ENCODE measurements around the gene NOM1. TPM values are rescaled to one million over a fixed set of nuclear protein-coding genes. Genes with fewer than 3 reads are reported as not detected.
A peak's percentile ranks its signal among the peaks of the same experiment; 100 is the strongest.

Gene NOM1
- polyA plus RNA-seq, 1 of the 3 experiments (the other 2 are of a cell fraction): 18.1 TPM

DNA sequence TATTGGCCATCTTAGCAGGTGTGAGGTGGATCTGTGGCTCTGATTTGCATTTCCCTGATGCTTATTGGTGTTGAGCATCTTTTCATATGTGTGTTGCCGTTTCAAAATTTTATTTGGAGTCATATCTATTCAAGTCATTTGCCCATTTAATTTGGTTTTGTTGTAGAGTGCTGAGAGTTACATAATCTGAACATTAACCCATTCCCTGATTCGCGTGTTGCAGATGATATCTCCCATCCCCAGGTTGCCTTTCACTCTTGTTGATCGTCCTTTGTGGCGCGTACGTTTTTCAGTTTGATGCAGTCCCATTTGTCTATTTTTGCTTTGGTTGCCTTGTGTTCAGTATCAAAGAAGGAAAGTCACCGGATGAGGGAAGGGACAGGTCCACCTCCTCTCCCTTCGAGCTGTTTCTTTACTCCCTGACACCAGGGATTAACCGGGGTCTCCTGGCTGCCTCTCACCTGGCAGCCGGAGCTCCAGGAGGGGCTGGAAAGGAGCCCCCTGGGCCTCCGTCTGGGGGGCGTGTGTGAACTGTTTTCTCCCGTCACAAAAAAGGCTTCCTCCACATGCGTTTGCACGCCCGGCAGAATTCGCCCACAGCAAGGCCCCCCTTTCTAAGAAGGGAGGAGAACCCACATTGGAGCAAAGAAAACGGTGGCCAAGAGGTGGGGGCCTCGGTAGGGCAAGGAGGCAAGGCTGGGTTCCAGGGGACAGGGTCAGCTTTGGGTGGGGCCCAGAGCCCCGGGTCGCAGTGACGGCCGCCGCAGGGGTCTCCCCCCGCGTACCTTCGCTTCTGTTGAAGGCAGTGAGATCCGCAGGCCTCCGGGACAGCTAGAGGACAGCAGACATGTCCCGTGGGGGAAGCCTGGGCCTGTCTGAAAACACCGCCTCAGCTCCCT is 52.7 kb downstream of the NOM1 start (continued):
- TF ChIP-seq FOXM1 (IDR thresholded peaks at IDR 0.05; ENCODE audit: low read depth) (no peak), NRF1 (IDR thresholded peaks at IDR 0.05; ENCODE audit: low read depth, low read length) (no peak), RFX5 (IDR thresholded peaks at IDR 0.05; ENCODE audit: low read length) (no peak), SMC3 (IDR thresholded peaks at IDR 0.05; ENCODE audit: low read depth, low read length) (no peak)
- TF ChIP-seq, protein P1, sequence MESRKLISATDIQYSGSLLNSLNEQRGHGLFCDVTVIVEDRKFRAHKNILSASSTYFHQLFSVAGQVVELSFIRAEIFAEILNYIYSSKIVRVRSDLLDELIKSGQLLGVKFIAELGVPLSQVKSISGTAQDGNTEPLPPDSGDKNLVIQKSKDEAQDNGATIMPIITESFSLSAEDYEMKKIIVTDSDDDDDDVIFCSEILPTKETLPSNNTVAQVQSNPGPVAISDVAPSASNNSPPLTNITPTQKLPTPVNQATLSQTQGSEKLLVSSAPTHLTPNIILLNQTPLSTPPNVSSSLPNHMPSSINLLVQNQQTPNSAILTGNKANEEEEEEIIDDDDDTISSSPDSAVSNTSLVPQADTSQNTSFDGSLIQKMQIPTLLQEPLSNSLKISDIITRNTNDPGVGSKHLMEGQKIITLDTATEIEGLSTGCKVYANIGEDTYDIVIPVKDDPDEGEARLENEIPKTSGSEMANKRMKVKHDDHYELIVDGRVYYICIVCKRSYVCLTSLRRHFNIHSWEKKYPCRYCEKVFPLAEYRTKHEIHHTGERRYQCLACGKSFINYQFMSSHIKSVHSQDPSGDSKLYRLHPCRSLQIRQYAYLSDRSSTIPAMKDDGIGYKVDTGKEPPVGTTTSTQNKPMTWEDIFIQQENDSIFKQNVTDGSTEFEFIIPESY (IDR thresholded peaks at IDR 0.05; ENCODE audit: borderline replicate concordance, low read depth): no peak

DNA sequence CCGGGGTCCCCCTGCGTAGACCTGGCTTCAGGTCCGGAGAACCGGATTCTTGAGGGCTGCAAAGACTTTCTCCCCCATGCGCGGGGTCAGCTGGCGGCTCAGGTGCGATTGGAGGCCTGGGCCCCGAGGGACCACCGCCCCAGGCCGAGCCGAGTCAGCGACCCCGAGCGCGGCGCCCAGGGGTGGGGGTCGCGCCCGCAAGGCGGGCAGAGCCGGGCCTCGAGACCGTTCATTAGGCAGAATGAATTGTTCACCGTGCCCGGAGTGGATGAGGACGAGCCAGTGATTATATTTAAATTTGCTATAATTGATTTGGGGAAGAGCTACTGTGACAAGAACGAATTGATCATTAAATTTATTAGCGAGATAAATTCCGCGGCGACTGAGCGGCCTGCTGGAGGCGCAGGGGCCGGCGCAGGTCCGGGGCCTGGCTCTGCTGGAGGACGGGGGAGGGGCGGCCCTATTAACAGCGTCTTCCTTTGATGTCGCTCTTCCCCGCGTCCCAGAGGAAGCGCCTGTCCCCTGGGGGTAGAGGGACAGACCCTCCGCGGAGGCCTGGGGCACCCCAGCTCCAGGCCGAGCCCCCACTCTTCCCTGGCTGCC is 53.4 kb downstream of the NOM1 start:
- ChIA-PET POLR2A (no interaction called here), CTCF (interaction anchor here (0.9 to 1.8 kb wide), 6 partner anchors 9 to 270 kb away, joined by 3 to 4 read pairs (median 4); no protein-coding TSS in a partner anchor)
- no peaks in the 10 kb centered on the region for H3K79me2 ChIP-seq (ENCODE audit: insufficient read depth)
- TF ChIP-seq EZH2phosphoT487 (IDR thresholded peaks at IDR 0.05; ENCODE audit: borderline replicate concordance, low read depth) (peak; percentile 23; the same call in 1 of the 2 replicates), EP300 (IDR thresholded peaks at IDR 0.05; ENCODE audit: borderline replicate concordance in 1 of 2, low read depth in 1 of 2, low read length in 1 of 2) (no peak)
- H3K9ac ChIP-seq: no peak overlapping the region
- peak; percentile 77 for DNase-seq
- H3K27me3 ChIP-seq (ENCODE audit: insufficient read depth): peaks cover 98% of the 10 kb centered on the region
- H4K20me1 ChIP-seq (ENCODE audit: insufficient read depth): peaks cover 11% of the 10 kb centered on the region
- no peaks in the 10 kb centered on the region for H3K36me3 ChIP-seq (replicated peaks in 1 of 2; ENCODE audit: control insufficient read depth in 1 of 2, insufficient read depth in 2 of 2, low read length in 1 of 2)
- H3K27ac ChIP-seq (ENCODE audit: low read depth in 2 of 2, low read length in 1 of 2): no peak overlapping the region
- H3K9me3 ChIP-seq: no peaks in the 10 kb centered on the region
- H3K4me3 ChIP-seq (ENCODE audit: low read depth in 2 of 2, low read length in 1 of 2): no peak overlapping the region
- WGBS (ENCODE audit: low lambda C conversion rate): 25% methylated on average over 45 of the region's 47 CpGs
- no peaks in the 10 kb centered on the region for H3K9me2 ChIP-seq
- H3F3A ChIP-seq (replicated peaks; ENCODE audit: insufficient read depth): peaks cover 3% of the 10 kb centered on the region
- H3K4me2 ChIP-seq: no peak overlapping the region
- peaks cover 10 to 15% of the 10 kb centered on the region in 2 experiments; a peak in 3 of 4 replicates for H3K4me1 ChIP-seq (ENCODE audit: control insufficient read depth in 1 of 2, insufficient read depth in 2 of 2, low read depth in 1 of 2, low read length in 1 of 2)
- H2AFZ ChIP-seq (ENCODE audit: low read depth): no peak overlapping the region

DNA sequence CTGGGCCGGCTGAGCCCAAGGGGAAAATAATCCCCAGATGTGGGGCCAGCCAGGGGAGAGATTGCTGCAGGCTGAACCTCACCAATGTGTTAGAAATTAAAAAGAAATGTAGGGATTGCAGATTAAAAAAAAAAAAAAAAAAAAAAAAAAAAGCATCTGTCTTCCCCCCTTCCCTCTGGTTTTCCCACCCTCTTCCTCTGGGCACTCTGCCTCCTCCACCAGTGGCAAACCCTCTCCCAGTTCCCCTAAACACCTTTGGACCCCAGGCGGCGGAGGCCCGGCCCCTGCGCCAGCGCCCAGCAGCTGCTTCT is 53.9 kb downstream of the NOM1 start:
- H3K27ac ChIP-seq (ENCODE audit: low read depth in 2 of 2, low read length in 1 of 2): no peak overlapping the region
- no peaks in the 10 kb centered on the region for H3K36me3 ChIP-seq (replicated peaks in 1 of 2; ENCODE audit: control insufficient read depth in 1 of 2, insufficient read depth in 2 of 2, low read length in 1 of 2)
- H3K9me3 ChIP-seq: no peaks in the 10 kb centered on the region
- H3K79me2 ChIP-seq (ENCODE audit: insufficient read depth): no peaks in the 10 kb centered on the region
- POLR2A ChIA-PET: no interaction called here
- no peak overlapping the region for H3K4me3 ChIP-seq (ENCODE audit: low read depth in 2 of 2, low read length in 1 of 2)
- peak overlapping the region; percentile 66; the same call in 1 of the 2 replicates for H3K4me2 ChIP-seq
- CTCF ChIA-PET: interaction anchor here (1.0 to 2.7 kb wide), 5 partner anchors 16 to 270 kb away, joined by 3 to 9 read pairs (median 4); no protein-coding TSS in a partner anchor
- H3K4me1 ChIP-seq (ENCODE audit: control insufficient read depth in 1 of 2, insufficient read depth in 2 of 2, low read depth in 1 of 2, low read length in 1 of 2): peaks cover 10 to 15% of the 10 kb centered on the region in 2 experiments; a peak in 3 of 4 replicates
- H3K27me3 ChIP-seq (ENCODE audit: insufficient read depth): peaks cover 98% of the 10 kb centered on the region
- peaks cover 3% of the 10 kb centered on the region for H3F3A ChIP-seq (replicated peaks; ENCODE audit: insufficient read depth)
- no peak overlapping the region for H2AFZ ChIP-seq (ENCODE audit: low read depth)
- 15% methylated on average over 6 of the region's 6 CpGs for WGBS (ENCODE audit: low lambda C conversion rate)
- H4K20me1 ChIP-seq (ENCODE audit: insufficient read depth): peaks cover 11% of the 10 kb centered on the region
- H3K9ac ChIP-seq: no peak overlapping the region
- H3K9me2 ChIP-seq: no peaks in the 10 kb centered on the region
- no peak for DNase-seq
- TF ChIP-seq ELF1 (IDR thresholded peaks at IDR 0.05) (no peak), FOXJ3 (CRISPR knock-in tag; IDR thresholded peaks at IDR 0.05) (no peak), SIN3A (IDR thresholded peaks at IDR 0.05; ENCODE audit: borderline replicate concordance, low read depth, low read length) (no peak), MXI1 (IDR thresholded peaks at IDR 0.05; ENCODE audit: low read depth, low read length) (no peak), TCF12 (IDR thresholded peaks at IDR 0.05) (no peak), YY1 (IDR thresholded peaks at IDR 0.05; ENCODE audit: low read depth) (no peak), RCOR1 (IDR thresholded peaks at IDR 0.05; ENCODE audit: low read length) (no peak), GABPA (IDR thresholded peaks at IDR 0.05; ENCODE audit: low read depth) (no peak), RAD21 (IDR thresholded peaks at IDR 0.05; ENCODE audit: low read length) (no peak), FOSL2 (IDR thresholded peaks at IDR 0.05; ENCODE audit: borderline replicate concordance, low read depth) (no peak), JUND (IDR thresholded peaks at IDR 0.05) (no peak), GATA2 (CRISPR knock-in tag; IDR thresholded peaks at IDR 0.05) (no peak), EZH2phosphoT487 (IDR thresholded peaks at IDR 0.05; ENCODE audit: borderline replicate concordance, low read depth) (no peak), POLR2AphosphoS5 (IDR thresholded peaks at IDR 0.05; ENCODE audit: low read depth, low read length) (no peak)
- TF ChIP-seq, protein P2, sequence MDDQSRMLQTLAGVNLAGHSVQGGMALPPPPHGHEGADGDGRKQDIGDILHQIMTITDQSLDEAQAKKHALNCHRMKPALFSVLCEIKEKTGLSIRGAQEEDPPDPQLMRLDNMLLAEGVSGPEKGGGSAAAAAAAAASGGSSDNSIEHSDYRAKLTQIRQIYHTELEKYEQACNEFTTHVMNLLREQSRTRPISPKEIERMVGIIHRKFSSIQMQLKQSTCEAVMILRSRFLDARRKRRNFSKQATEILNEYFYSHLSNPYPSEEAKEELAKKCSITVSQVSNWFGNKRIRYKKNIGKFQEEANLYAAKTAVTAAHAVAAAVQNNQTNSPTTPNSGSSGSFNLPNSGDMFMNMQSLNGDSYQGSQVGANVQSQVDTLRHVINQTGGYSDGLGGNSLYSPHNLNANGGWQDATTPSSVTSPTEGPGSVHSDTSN (IDR thresholded peaks at IDR 0.05): no peak
- TF ChIP-seq, protein P3, sequence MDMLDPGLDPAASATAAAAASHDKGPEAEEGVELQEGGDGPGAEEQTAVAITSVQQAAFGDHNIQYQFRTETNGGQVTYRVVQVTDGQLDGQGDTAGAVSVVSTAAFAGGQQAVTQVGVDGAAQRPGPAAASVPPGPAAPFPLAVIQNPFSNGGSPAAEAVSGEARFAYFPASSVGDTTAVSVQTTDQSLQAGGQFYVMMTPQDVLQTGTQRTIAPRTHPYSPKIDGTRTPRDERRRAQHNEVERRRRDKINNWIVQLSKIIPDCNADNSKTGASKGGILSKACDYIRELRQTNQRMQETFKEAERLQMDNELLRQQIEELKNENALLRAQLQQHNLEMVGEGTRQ (IDR thresholded peaks at IDR 0.05; ENCODE audit: borderline replicate concordance, low read depth, low read length): no peak
